ENCODE measurements around the gene RTRAF. TPM values are rescaled to one million over a fixed set of nuclear protein-coding genes. Genes with fewer than 3 reads are reported as not detected.

Gene RTRAF
- total and polyA plus RNA-seq, 10 of the 15 experiments (the other 5 are each of a cell fraction or from before 2014, with no cell fraction given) = 248 to 540 (median 368) TPM

GRCh38 chr14:51988221-51988620, 1.1 kb upstream of the RTRAF start:
- DNase-seq (ENCODE audit: low read depth, low spot score) (no peak), FAIRE-seq (no peak), ATAC-seq (no peak)
- RAD21 ChIA-PET (ENCODE audit: unreplicated experiment) = interaction anchor here (0.5 to 1.0 kb wide), 2 partner anchors 9 to 33 kb away, joined by 3 to 5 read pairs; no protein-coding TSS in a partner anchor
- SMC1A ChIA-PET (ENCODE audit: uncharacterized antibody, unreplicated experiment) = interaction anchor here (0.6 to 1.0 kb wide), 3 partner anchors 9 to 160 kb away, joined by 3 to 4 read pairs (median 4); partner anchors contain the start of gene GNG2
- Histone ChIP-seq H3K4me2 (ENCODE audit: control insufficient read depth, insufficient read depth) (peak overlapping the region; percentile 96; the same call in 1 of the 2 replicates), H3K36me3 (ENCODE audit: control insufficient read depth in 2 of 2, insufficient read depth in 2 of 2, low read length in 1 of 2) (peaks cover 0 to 14% of the 10 kb centered on the region in 2 experiments; a peak in 2 of 4 replicates), H3K79me2 (ENCODE audit: control insufficient read depth, insufficient read depth, low read length) (peaks cover 34% of the 10 kb centered on the region), H2AFZ (ENCODE audit: control insufficient read depth, low read depth, low read length) (peak overlapping the region; percentile 94), H3K4me3 (0 out of 2 replicates have a peak overlapping the region, but pooled peaks have one; percentile 57), H3K27me3 (replicated peaks in 1 of 2; ENCODE audit: control insufficient read depth in 2 of 2, insufficient read depth in 2 of 2, low read length in 1 of 2) (no peaks in the 10 kb centered on the region), H3K9me3 (replicated peaks; ENCODE audit: control insufficient read depth, insufficient read depth, low read length) (peaks cover 3% of the 10 kb centered on the region; the same call in 2 of the 3 replicates), H3K27ac (ENCODE audit: control insufficient read depth, insufficient read depth) (no peak overlapping the region), H3K4me1 (ENCODE audit: control insufficient read depth, insufficient read depth, low read length) (peaks cover 6% of the 10 kb centered on the region), H4K20me1 (ENCODE audit: control insufficient read depth, insufficient read depth) (no peaks in the 10 kb centered on the region), H3K9ac (ENCODE audit: control insufficient read depth, insufficient read depth, low read length) (no peak overlapping the region)
- CTCF ChIA-PET = interaction anchor here (0.6 to 3.7 kb wide), 4 partner anchors 8 to 813 kb away, joined by 4 to 17 read pairs (median 6); no protein-coding TSS in a partner anchor
- POLR2A ChIA-PET = no interaction called here
- no TSS peak for BruUV-seq (replicated peaks)
- 33% methylated on average over 1 of the region's 1 CpG for WGBS (ENCODE audit: insufficient coverage, insufficient replicate concordance, low lambda C conversion rate, missing lambda C conversion rate)
- in situ Hi-C loops (cut with MboI) (no loop called here), intact Hi-C loops (cut with micrococcal nuclease; ENCODE audit: unreplicated experiment) (loop anchor here (10.0 kb wide), 1 partner anchor 333 kb away; the partner anchor contains the start of gene FRMD6)
- TF ChIP-seq MXI1 (IDR thresholded peaks at IDR 0.05; ENCODE audit: low read depth, low read length) (no peak), NFYB (IDR thresholded peaks at IDR 0.05; ENCODE audit: insufficient read depth, low read depth, low read length) (no peak), EZH2 (IDR thresholded peaks at IDR 0.05; ENCODE audit: borderline replicate concordance, control insufficient read depth, low read depth, low read length) (no peak), RAD51 (IDR thresholded peaks at IDR 0.05) (no peak), ZBTB40 (IDR thresholded peaks at IDR 0.05; ENCODE audit: borderline replicate concordance) (no peak), EGR1 (IDR thresholded peaks at IDR 0.05; ENCODE audit: borderline replicate concordance in 1 of 2, low read depth in 2 of 2, low read length in 2 of 2) (no peak), ZNF384 (IDR thresholded peaks at IDR 0.05; ENCODE audit: borderline replicate concordance, low read depth, low read length) (no peak), TAF1 (IDR thresholded peaks at IDR 0.05; ENCODE audit: borderline replicate concordance, low read depth, low read length) (no peak), ZBTB33 (IDR thresholded peaks at IDR 0.05) (no peak), RBBP5 (conservative IDR thresholded peaks at IDR 0.05) (no peak), LARP7 (IDR thresholded peaks at IDR 0.05) (no peak), TCF12 (IDR thresholded peaks at IDR 0.05; ENCODE audit: low read depth, low read length) (no peak), NFXL1 (IDR thresholded peaks at IDR 0.05; ENCODE audit: borderline replicate concordance) (no peak), SREBF1 (IDR thresholded peaks at IDR 0.05; ENCODE audit: low read length) (no peak)
- TF ChIP-seq, protein P1, sequence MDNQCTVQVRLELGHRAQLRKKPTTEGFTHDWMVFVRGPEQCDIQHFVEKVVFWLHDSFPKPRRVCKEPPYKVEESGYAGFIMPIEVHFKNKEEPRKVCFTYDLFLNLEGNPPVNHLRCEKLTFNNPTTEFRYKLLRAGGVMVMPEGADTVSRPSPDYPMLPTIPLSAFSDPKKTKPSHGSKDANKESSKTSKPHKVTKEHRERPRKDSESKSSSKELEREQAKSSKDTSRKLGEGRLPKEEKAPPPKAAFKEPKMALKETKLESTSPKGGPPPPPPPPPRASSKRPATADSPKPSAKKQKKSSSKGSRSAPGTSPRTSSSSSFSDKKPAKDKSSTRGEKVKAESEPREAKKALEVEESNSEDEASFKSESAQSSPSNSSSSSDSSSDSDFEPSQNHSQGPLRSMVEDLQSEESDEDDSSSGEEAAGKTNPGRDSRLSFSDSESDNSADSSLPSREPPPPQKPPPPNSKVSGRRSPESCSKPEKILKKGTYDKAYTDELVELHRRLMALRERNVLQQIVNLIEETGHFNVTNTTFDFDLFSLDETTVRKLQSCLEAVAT (IDR thresholded peaks at IDR 0.05) = no peak
